RWPE1 (cell line): ENCODE results near the gene PRAME.

ENCODE experiments used
- CTCF ChIA-PET: fragments of 350-600 bp; sonication (Branson Sonifier 250); formaldehyde crosslinking; extraction: SDS; loops from one replicate; lab custom pipeline; 2021; lab: Yijun Ruan, JAX
- POLR2A ChIA-PET: fragments of 400-600 bp; formaldehyde crosslinking; extraction: SDS; loops from one replicate; lab custom pipeline; 2020; ENCODE audit warnings: antibody characterized with exemption; ENCODE audit not compliant: low non-redundant PET; lab: Yijun Ruan, JAX
- DNase-seq: peaks from one replicate; pipeline ENCODE4 v3.0.0; 2012; ENCODE audit warnings: low spot score
- H3K27ac ChIP-seq: fragments of 450-650 bp; 2 replicates; pipeline ENCODE4 v1.5.1; 2017
- CTCF ChIP-seq: fragments of 450-650 bp; conservative IDR thresholded peaks from 2 replicates; pipeline ENCODE4 v1.5.1; 2017; ENCODE audit warnings: low read depth, mild to moderate bottlenecking

PRAME gene

GRCh38 chr22:22556995-22557925, 1.8 kb downstream of the PRAME start:
- DNase-seq = no peak
- CTCF ChIA-PET = no interaction called here

GRCh38 chr22:22556578-22556977, 2.5 kb downstream of the PRAME start:
- ChIA-PET POLR2A (no interaction called here), CTCF (no interaction called here)
- H3K27ac ChIP-seq = no peak overlapping the region
- TF ChIP-seq CTCF = no peak
- DNase-seq = no peak

More at GRCh38 chr22:22556995-22557925, 1.8 kb downstream of the PRAME start:
- TF ChIP-seq CTCF = no peak
- POLR2A ChIA-PET = no interaction called here
- H3K27ac ChIP-seq = no peak overlapping the region

GRCh38 chr22:22555596-22555995, 3.5 kb downstream of the PRAME start:
- no peak for DNase-seq
- ChIA-PET CTCF (no interaction called here), POLR2A (no interaction called here)
- no peak overlapping the region for H3K27ac ChIP-seq
- no peak for TF ChIP-seq CTCF

- no peak for TF ChIP-seq CTCF
- DNase-seq = no peak
- POLR2A ChIA-PET = no interaction called here
- CTCF ChIA-PET = interaction anchor here (0.6 kb wide), 1 partner anchor 33 kb away, joined by 3 read pairs; no protein-coding TSS in a partner anchor
- no peak overlapping the region for H3K27ac ChIP-seq
These were observed 4.3 kb downstream of the PRAME start for GRCh38 chr22:22554587-22555284.

- ChIA-PET POLR2A (no interaction called here), CTCF (interaction anchor here (0.6 kb wide), 1 partner anchor 33 kb away, joined by 3 read pairs; no protein-coding TSS in a partner anchor)
- no peak for DNase-seq
- H3K27ac ChIP-seq = no peak overlapping the region
- no peak for TF ChIP-seq CTCF
These were observed 5.1 kb downstream of the PRAME start for GRCh38 chr22:22553735-22554586.

- no peak overlapping the region for H3K27ac ChIP-seq
- ChIA-PET CTCF (no interaction called here), POLR2A (no interaction called here)
- no peak for DNase-seq
- TF ChIP-seq CTCF = no peak
These were observed 5.9 kb downstream of the PRAME start for GRCh38 chr22:22553141-22553540.
